Inferior parietal cortex (tissue), 1 donor: ENCODE results near the gene BANP.
"Not testable (repeated sequence)": the region's sequence is repeated elsewhere in the genome, so short reads cannot be mapped to it uniquely, and the experiment has no call there.

Experiments used
- DNase-seq: peaks from one replicate; pipeline ENCODE4 v3.0.0-alpha.2; 2016; ENCODE audit errors: extremely low spot score

The BANP gene

GRCh38 chr16:87993901-87994300 lies 42.7 kb downstream of the BANP start:
- no peak for DNase-seq

GRCh38 chr16:87995644-87996043 lies 44.4 kb downstream of the BANP start:
- no peak for DNase-seq

- no peak for DNase-seq
Observed at GRCh38 chr16:87996962-87997880, 46.0 kb downstream of the BANP start.

- DNase-seq: not testable (repeated sequence)
Observed at GRCh38 chr16:87998184-87998793, 47.1 kb downstream of the BANP start.

- not testable (repeated sequence) for DNase-seq
Observed at GRCh38 chr16:87998992-87999391, 47.8 kb downstream of the BANP start.

GRCh38 chr16:88002211-88002610 lies 51.0 kb downstream of the BANP start:
- no peak for DNase-seq

GRCh38 chr16:88002749-88003148 lies 51.5 kb downstream of the BANP start:
- no peak for DNase-seq

- DNase-seq: no peak
Observed at GRCh38 chr16:88003316-88003715, 52.1 kb downstream of the BANP start.

- DNase-seq: no peak
Observed at GRCh38 chr16:88003736-88004135, 52.5 kb downstream of the BANP start.

- no peak for DNase-seq
Observed at GRCh38 chr16:88004391-88004790, 53.2 kb downstream of the BANP start.

GRCh38 chr16:88005181-88005581 lies 53.9 kb downstream of the BANP start:
- no peak for DNase-seq

- no peak for DNase-seq
Observed at GRCh38 chr16:88005968-88006367, 54.7 kb downstream of the BANP start.

- peak; percentile 59 for DNase-seq
Observed at GRCh38 chr16:88007321-88007731, 56.1 kb downstream of the BANP start.

GRCh38 chr16:88008840-88009239 lies 57.6 kb downstream of the BANP start:
- DNase-seq: no peak

- no peak for DNase-seq
Observed at GRCh38 chr16:88009563-88010342, 58.5 kb downstream of the BANP start.

- no peak for DNase-seq
Observed at GRCh38 chr16:88010343-88010967, 59.2 kb downstream of the BANP start.

GRCh38 chr16:88010968-88011483 lies 59.8 kb downstream of the BANP start:
- no peak for DNase-seq

- no peak for DNase-seq
Observed at GRCh38 chr16:88012360-88012759, 61.1 kb downstream of the BANP start.

- DNase-seq: no peak
Observed at GRCh38 chr16:88013091-88013609, 61.9 kb downstream of the BANP start.

GRCh38 chr16:88013766-88014251 lies 62.6 kb downstream of the BANP start:
- DNase-seq: no peak

- no peak for DNase-seq
Observed at GRCh38 chr16:88014252-88014781, 63.1 kb downstream of the BANP start.
